Gastrocnemius medialis (tissue), 4 donors: ENCODE measurements around the gene FAM136A.

Experiments used
- POLR2A ChIP-seq, 2 donors: fragments of 450-650 bp; IDR thresholded peaks; one replicate each; pipeline ENCODE4 v1.6.1; 2017; ENCODE audit warnings: antibody characterized with exemption in 2 of 2, mild to moderate bottlenecking in 2 of 2, moderate library complexity in 2 of 2
- TF ChIP-seq, protein P1 (sequence below), 5 experiments: fragments of 450-650 bp in 3 of 5; fragments of 200-600 bp in 2 of 5; sonication (generic) in 2 of 5; IDR thresholded peaks in 4 of 5; conservative IDR thresholded peaks in 1 of 5; 1 replicate in 4 of 5; 2 replicates in 1 of 5; pipeline ENCODE4 v1.5.1; 2016 to 2019; ENCODE audit warnings: antibody characterized with exemption in 5 of 5, mild to moderate bottlenecking in 3 of 5, moderate library complexity in 3 of 5

DNA sequence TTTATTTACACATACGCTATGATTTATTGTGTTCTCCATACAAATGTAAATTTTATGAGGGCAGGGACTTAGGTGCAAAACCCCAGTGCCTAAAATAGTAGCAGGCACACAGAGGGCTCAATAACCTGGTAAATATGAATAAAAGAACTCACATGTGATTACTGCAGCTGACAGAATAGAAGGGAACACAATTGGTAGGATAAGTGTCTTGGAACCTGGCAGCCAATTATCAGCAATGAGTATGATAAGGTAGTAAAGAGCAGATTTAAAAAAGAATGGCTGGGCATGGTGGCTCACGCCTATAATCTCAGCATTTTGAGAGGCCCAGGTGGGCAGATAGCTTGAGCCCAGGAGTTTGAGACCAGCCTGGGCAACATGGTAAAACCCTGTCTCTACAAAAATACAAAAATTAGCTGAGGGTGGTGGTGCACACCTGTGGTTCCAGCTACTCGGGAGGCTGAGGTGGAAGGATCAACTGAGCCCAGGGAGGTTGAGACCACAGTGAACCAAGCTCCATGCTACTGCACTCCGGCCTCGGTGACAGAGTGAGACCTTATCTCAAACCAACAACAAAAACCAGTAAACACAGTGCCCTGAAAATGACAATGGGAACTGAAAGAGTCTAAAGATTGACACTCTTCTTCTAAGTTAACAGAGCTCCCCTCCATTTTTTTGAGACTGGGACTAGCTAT, 18.2 kb downstream of the FAM136A start:
- TF ChIP-seq, protein P1, sequence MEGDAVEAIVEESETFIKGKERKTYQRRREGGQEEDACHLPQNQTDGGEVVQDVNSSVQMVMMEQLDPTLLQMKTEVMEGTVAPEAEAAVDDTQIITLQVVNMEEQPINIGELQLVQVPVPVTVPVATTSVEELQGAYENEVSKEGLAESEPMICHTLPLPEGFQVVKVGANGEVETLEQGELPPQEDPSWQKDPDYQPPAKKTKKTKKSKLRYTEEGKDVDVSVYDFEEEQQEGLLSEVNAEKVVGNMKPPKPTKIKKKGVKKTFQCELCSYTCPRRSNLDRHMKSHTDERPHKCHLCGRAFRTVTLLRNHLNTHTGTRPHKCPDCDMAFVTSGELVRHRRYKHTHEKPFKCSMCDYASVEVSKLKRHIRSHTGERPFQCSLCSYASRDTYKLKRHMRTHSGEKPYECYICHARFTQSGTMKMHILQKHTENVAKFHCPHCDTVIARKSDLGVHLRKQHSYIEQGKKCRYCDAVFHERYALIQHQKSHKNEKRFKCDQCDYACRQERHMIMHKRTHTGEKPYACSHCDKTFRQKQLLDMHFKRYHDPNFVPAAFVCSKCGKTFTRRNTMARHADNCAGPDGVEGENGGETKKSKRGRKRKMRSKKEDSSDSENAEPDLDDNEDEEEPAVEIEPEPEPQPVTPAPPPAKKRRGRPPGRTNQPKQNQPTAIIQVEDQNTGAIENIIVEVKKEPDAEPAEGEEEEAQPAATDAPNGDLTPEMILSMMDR (IDR thresholded peaks at IDR 0.05 in 4 of 5, conservative IDR thresholded peaks at IDR 0.05 in 1 of 5), result no peak
- TF ChIP-seq POLR2A (IDR thresholded peaks at IDR 0.05), result no peak
